GM19452 (cell line): ENCODE results near the gene NFIX.

Source experiments
- ATAC-seq: cut with Tn5 transposase; IDR thresholded peaks from one replicate; pipeline ENCODE4 v1.9.1; 2021; ENCODE audit not compliant: unreplicated experiment

NFIX gene

GRCh38 chr19:13035820-13036365 lies 40.6 kb downstream of the NFIX start:
- no peak for ATAC-seq

DNA sequence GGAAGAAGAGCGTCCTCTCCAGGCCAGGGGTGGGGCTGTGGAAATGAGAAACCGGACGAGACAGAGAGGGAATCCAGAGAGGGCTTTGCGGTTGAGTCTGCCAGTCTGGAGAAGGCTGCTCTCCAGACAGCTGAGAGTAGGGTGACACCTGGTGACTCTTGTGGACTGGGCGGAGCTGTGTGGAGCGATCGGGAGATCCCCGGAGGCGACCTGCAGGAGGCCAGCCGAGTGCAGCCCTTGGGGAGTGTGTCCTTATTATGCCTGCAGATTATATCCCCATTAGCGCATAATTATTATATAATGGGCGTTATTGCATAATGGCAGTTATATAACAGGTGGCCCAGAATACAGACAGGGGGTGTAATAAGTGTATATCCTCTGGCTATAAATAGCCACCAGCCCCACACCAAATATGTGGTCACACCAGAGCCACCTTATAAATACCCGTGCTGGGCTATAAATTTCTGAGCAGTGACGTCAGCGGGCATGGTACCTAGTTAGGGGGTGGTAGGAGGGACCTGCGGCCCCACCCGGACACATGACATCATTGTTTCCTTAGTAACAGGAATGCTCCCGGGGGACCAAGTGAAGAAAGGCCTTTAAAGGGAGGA lies 41.2 kb downstream of the NFIX start:
- ATAC-seq = no peak

- no peak for ATAC-seq
Measured at GRCh38 chr19:13037161-13037560, 41.9 kb downstream of the NFIX start.

DNA sequence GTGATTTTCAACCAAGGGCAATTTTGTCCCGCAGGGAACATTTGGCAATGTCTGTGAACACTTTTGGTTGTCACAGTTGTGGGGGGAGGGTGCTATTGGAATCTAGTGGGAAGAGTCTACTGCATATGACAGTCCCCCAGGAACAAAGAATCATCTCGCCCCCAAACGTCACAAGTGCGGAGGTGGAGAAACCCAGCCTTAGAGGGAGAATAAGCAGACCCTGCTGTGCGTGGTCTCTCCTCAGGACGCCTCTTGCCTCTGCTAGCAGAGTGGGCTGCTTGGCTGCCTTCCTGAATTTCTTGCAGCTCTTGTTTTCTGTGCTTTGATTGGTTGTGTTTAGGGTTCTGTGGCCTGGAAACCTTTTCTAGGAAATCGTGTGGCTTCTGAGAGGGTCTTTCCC lies 42.5 kb downstream of the NFIX start:
- ATAC-seq = no peak

GRCh38 chr19:13038306-13039210 lies 43.3 kb downstream of the NFIX start:
- ATAC-seq = no peak

- ATAC-seq = no peak
Measured at GRCh38 chr19:13039211-13039789, 44.0 kb downstream of the NFIX start.

DNA sequence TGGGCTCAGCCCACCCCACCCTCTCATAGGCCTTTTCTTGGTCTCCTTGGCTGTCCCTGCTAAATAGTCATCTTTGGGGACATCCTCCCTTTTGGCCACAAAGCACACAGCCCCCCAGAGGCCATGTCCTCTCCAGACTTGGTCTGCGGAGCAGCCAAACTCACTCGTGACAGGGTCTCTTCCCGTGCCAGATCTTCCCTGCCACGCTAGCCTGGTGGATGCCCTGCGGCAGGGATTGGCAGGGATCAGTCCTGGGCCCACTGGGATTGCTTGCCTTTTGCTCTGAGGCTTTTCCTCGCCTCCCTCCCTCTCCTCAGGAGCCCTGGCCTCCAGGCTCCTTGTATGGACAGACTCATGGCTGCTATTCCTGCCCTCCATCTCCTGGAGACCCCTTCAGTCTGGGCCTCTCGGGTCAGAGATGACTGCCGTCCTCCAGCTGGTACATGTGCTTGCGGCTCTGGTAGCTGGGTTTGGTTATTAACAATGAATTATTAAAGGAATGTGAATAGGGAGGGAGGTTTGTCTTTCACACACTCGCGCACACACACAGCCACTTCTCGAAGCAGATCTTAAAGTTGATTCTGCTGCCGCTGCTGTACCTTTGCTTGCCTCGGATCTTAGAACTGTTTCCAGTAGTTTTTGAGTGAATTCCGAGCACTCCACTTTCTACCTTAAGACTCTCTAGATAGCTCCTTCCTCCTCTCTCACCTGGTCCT lies 45.1 kb downstream of the NFIX start:
- no peak for ATAC-seq

- ATAC-seq = no peak
Measured at GRCh38 chr19:13040948-13041292, 45.6 kb downstream of the NFIX start.

DNA sequence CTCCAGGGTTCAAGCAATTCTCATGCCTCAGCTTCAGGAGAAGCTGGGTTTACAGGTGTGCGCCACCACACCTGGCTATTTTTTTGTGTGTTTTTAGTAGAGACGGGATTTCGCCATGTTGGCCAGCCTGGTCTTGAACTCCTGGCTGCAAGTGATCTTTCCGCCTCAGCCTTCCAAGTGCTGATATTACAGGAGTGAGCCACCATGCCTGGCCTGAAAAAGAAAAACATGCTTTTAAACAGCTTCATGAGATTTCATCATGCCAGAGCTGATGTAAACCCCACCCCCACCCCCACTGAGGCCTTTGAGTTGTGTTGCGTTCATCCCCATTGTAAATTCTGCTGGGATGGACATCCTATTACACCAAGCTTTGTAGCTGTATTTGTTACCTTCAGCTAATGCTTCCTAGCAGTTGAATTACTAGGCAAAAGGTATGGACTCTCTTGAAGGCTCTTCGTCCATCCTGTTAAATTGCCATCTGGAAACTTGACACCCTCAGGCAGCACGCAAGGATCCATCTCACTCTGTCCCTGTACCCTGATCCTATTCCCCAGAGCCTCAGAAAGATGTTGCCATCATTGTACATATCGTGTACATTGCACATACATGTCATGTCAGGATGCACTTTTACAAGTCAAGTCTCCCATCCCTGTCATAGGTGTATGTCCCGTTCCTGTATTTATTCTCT lies 47.3 kb downstream of the NFIX start:
- ATAC-seq = no peak

DNA sequence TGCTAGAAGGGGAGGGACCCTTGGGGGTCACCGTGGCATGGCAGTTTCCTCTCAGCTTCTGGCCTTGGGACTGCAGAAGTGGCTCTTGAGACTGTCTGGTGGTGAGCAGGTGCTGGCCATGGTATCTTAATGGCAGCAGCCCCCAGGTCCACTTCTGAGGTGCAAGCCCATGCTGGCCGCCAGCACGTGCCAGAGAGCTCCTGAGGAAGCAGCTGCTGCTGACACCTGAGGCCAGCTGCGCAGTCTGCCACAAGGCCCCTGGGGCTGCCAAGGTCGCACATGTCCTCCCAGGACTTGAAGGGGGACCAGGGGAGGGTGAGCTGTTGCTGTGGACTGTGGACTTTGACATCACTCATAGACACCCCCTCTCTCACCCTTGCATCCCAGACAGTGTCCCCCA lies 48.0 kb downstream of the NFIX start:
- ATAC-seq = no peak

DNA sequence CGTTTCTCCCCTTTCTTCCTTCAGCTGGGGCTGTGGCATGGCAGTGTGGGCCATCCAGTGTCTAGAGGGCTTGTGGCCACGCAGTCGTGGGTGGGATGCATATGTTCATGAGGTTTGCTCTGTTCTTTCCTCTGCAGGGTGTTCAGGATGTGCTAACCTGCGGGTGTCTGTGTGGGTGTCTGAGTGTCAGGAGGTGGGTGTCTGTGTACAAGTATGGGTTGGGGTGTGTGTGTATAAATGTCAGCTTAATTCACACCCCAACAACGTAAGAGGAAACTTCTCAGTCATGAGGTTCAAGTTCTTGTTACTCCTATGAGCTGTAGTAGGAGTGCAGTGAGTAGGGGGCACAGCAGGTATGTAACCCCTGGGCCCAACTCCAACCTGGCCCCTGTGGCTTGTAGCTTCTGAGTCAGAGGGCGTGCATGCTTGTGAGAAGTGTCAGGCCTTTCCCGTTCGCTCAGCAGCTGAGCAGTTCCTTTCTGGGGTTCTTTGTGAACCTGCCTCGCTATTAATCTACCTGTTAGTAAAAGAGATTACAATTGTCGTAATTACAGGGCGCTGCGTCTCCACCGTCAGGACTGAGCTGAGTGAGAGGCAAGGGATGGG lies 49.1 kb downstream of the NFIX start:
- no peak for ATAC-seq

DNA sequence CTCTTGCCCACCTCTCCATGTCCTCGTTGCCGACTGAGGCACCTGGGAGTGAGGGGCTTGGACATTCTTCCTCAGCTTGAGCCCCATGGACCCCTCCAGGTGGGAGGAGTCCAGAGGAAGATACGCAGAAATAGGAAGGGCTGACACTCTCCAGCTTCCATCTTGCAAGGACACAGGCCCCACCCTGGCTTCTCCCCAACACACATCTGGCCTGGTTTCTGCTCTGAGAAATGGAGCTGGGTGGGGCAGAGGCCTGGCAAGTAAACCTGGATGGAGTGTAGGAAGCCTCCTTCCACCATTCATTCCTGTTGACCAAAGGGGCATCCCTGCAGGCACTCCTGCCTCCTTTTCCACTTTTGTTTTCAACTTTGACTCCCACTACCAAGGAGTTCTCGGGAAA lies 50.5 kb downstream of the NFIX start:
- no peak for ATAC-seq

GRCh38 chr19:13047374-13047773 lies 52.1 kb downstream of the NFIX start:
- no peak for ATAC-seq

DNA sequence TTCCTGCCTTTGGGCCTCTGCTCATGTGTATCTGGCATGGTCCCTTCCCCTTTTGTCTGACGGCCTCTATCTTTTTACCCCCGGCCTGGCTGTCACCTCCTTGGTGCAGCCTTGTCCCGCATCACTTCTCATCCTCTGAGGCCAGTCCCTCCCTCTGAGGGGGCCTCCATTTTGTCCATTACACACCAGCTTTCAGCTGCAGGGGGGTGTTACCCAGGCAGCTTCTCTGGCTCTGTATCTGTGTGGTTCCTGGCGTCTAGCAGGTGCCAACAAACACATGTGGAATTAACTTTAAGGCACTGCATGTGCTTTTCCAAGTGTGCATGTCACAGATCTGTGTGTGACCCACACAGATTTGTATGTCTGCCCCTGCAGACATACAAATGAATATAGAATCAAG lies 55.0 kb downstream of the NFIX start:
- ATAC-seq = no peak

- ATAC-seq = no peak
Measured at GRCh38 chr19:13051557-13052165, 56.4 kb downstream of the NFIX start.

- no peak for ATAC-seq
Measured at GRCh38 chr19:13052447-13053175, 57.3 kb downstream of the NFIX start.

- ATAC-seq = no peak
Measured at GRCh38 chr19:13053238-13053637, 58.0 kb downstream of the NFIX start.

DNA sequence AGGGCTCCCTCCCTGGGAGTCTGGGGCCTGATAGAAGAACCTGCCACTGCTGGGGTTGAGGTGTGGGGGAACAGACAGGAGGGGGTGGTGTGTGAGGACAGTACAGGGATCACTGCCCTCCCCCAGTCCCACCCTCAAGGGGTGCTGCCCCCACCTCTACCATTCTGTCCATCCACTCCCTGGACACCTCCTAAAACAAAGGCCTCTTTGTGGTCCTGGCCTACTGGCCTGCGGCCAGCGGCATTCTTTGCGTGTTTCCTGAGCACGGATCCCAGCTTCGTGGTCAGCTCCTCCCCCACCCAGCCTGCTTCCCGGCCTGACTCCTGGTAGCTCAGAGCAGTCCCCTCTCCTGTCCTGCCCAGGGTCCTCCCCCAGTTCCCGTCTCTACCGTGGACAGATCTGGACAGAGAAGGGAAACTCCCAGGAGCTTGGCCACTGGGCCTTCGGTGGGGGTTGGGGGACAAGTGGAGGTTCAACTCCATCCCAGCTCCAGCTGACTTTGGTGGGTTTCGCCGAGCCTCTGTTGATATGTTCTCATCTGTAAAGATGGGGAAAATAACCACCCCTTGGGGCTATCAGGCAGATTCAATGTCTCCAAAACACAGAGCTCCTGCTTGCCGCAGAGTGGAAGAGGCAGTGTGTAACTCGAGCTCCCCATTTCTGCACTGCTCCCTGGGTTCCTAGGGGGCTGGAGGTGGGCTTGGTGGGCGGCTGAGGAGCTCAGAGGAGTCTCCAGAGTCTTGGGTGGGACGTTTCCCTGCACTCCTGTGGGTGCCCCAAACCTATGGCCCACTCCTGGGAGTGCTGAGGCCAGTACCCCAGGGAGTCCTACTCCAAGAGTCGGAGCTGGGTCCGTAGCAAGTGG lies 58.7 kb downstream of the NFIX start:
- no peak for ATAC-seq
